ENCODE data around the gene HRH2. TPM values are rescaled to one million over a fixed set of nuclear protein-coding genes. Genes with fewer than 3 reads are reported as not detected.

The HRH2 gene
- total RNA-seq, 4 donors from 2014 or later, result 0.44 to 2.3 (median 1.4) TPM

- Histone ChIP-seq H3K27ac (no peak overlapping the region), H3K4me1 (no peaks in the 10 kb centered on the region), H3K9me3 (no peaks in the 10 kb centered on the region), H3K36me3 (no peaks in the 10 kb centered on the region), H3K4me3 (replicated peaks in 1 of 3) (no peak overlapping the region), H3K27me3 (no peaks in the 10 kb centered on the region)
- intact Hi-C loops (cut with DNase I), result no loop called here
- TF ChIP-seq POLR2A (IDR thresholded peaks at IDR 0.05) (no peak), CTCF (IDR thresholded peaks at IDR 0.05) (no peak)
- DNase-seq, result no peak
- WGBS, 2 donors, result 83 to 84% methylated on average over 8 of the region's 8 CpGs
These were observed 29.2 kb upstream of the HRH2 start for GRCh38 chr5:175628668-175629067.

GRCh38 chr5:175629261-175629660, 28.6 kb upstream of the HRH2 start:
- no peak overlapping the region for H3K4me3 ChIP-seq (replicated peaks in 1 of 3)
- H3K36me3 ChIP-seq, result no peaks in the 10 kb centered on the region
- intact Hi-C loops (cut with DNase I), result no loop called here
- H3K27ac ChIP-seq, result no peak overlapping the region
- H3K9me3 ChIP-seq, result no peaks in the 10 kb centered on the region
- H3K4me1 ChIP-seq, result no peaks in the 10 kb centered on the region
- TF ChIP-seq CTCF (IDR thresholded peaks at IDR 0.05), result no peak
- TF ChIP-seq POLR2A (IDR thresholded peaks at IDR 0.05), result no peak
- DNase-seq, result no peak
- 83 to 85% methylated on average over 6 of the region's 6 CpGs for WGBS, 2 donors
- no peaks in the 10 kb centered on the region for H3K27me3 ChIP-seq

- no peak for DNase-seq
- intact Hi-C loops (cut with DNase I), result no loop called here
- Histone ChIP-seq H3K36me3 (no peaks in the 10 kb centered on the region), H3K27ac (no peak overlapping the region), H3K9me3 (no peaks in the 10 kb centered on the region), H3K4me3 (replicated peaks in 1 of 3) (no peak overlapping the region), H3K27me3 (no peaks in the 10 kb centered on the region), H3K4me1 (no peaks in the 10 kb centered on the region)
- no peak for TF ChIP-seq POLR2A (IDR thresholded peaks at IDR 0.05)
- TF ChIP-seq CTCF (IDR thresholded peaks at IDR 0.05), result no peak
- 82 to 100% methylated on average over 1 of the region's 1 CpG for WGBS, 2 donors
These were observed 28.1 kb upstream of the HRH2 start for GRCh38 chr5:175629793-175630192.

- no peaks in the 10 kb centered on the region for H3K4me1 ChIP-seq
- no peaks in the 10 kb centered on the region for H3K27me3 ChIP-seq
- H3K36me3 ChIP-seq, result no peaks in the 10 kb centered on the region
- 74% methylated on average over 7 of the region's 7 CpGs for WGBS, 2 donors
- DNase-seq, result no peak
- no peak overlapping the region for H3K27ac ChIP-seq
- intact Hi-C loops (cut with DNase I), result no loop called here
- H3K9me3 ChIP-seq, result no peaks in the 10 kb centered on the region
- H3K4me3 ChIP-seq (replicated peaks in 1 of 3), result no peak overlapping the region
- TF ChIP-seq POLR2A (IDR thresholded peaks at IDR 0.05) (no peak), CTCF (IDR thresholded peaks at IDR 0.05) (no peak)
These were observed 21.9 kb upstream of the HRH2 start for GRCh38 chr5:175635854-175636584.

- DNase-seq, result no peak
- TF ChIP-seq CTCF (IDR thresholded peaks at IDR 0.05), result no peak
- no peak for TF ChIP-seq POLR2A (IDR thresholded peaks at IDR 0.05)
- Histone ChIP-seq H3K4me3 (replicated peaks in 1 of 3) (no peak overlapping the region), H3K4me1 (no peaks in the 10 kb centered on the region), H3K27ac (no peak overlapping the region), H3K9me3 (no peaks in the 10 kb centered on the region), H3K36me3 (no peaks in the 10 kb centered on the region), H3K27me3 (no peaks in the 10 kb centered on the region)
- WGBS, 2 donors, result 68 to 74% methylated on average over 6 of the region's 6 CpGs
- intact Hi-C loops (cut with DNase I), result no loop called here
These were observed 19.6 kb upstream of the HRH2 start for GRCh38 chr5:175638305-175638704.
